Heart right ventricle (tissue), 16 donors: Measurements from ENCODE around the gene MYLK3. TPM values are rescaled to one million over a fixed set of nuclear protein-coding genes. Genes with fewer than 3 reads are reported as not detected.

Experiments used
- ATAC-seq, 8 donors: fragments of 200-7000 bp; cut with Tn5 transposase; one replicate each; pipeline ENCODE4 v1.9.1; 2020; ENCODE audit warnings: mild to moderate bottlenecking in 8 of 8, moderate library complexity in 8 of 8, moderate number of reproducible peaks in 1 of 8
- DNase-seq, 2 donors: peaks; one replicate each; pipeline ENCODE4 v3.0.0-alpha.2; 2020
- H3K27ac ChIP-seq, 10 donors: fragments of 200-600 bp; sonication (generic) in 2 of 10; one replicate each; pipeline versions ENCODE4 v1.5.0 to v1.8.0; 2020 to 2022; ENCODE audit warnings: mild to moderate bottlenecking in 3 of 10
- H3K27me3 ChIP-seq, 7 donors: fragments of 200-600 bp; one replicate each; pipeline ENCODE4 v1.8.0; 2021 to 2022; ENCODE audit warnings: mild to moderate bottlenecking in 2 of 7
- H3K36me3 ChIP-seq, 9 donors: fragments of 200-600 bp; sonication (generic) in 1 of 9; one replicate each; pipeline versions ENCODE4 v1.5.0 to v1.8.0; 2020 to 2022; ENCODE audit warnings: mild to moderate bottlenecking in 2 of 9
- H3K4me1 ChIP-seq, 9 donors: fragments of 200-600 bp; sonication (generic) in 1 of 9; one replicate each; pipeline versions ENCODE4 v1.5.0 to v1.8.0; 2020 to 2022; ENCODE audit warnings: mild to moderate bottlenecking in 4 of 9
- H3K4me3 ChIP-seq, 10 donors: fragments of 200-600 bp; sonication (generic) in 2 of 10; one replicate each; pipeline versions ENCODE4 v1.5.0 to v1.8.0; 2020 to 2022; ENCODE audit warnings: mild to moderate bottlenecking in 7 of 10, moderate library complexity in 2 of 10
- H3K9me3 ChIP-seq, 11 donors: fragments of 200-600 bp in 10 of 11; sonication (generic) in 2 of 11; one replicate each; pipeline versions ENCODE4 v1.5.0 to v1.8.0; 2013 to 2022; ENCODE audit warnings: mild to moderate bottlenecking in 2 of 11, control low read depth in 1 of 11, moderate library complexity in 1 of 11
- WGBS, 2 donors: extraction: QIAGEN DNeasy Blood & Tissue Kit; methylation state at CpG; one replicate each; pipeline ENCODE4 v1.1.7; 2013; ENCODE audit warnings: inconsistent platforms in 1 of 2; 5-methylcytosine and 5-hydroxymethylcytosine counted together
- intact Hi-C, 10 donors: fragments of 100-400 bp; cut with DNase I; formaldehyde crosslinking; loops; one replicate each; pipeline versions ENCODE4 v1.11.1 to v1.14.2; 2022
- polyA plus RNA-seq, 2 donors: library from polyadenylated mRNA; stranded (reverse); fragments of 200-250 nt; gene quantifications; one replicate each; pipeline ENCODE4 v1.2.3, GENCODE V29; 2013
- total RNA-seq, 10 donors: library from RNA; stranded (reverse); fragmentation: NEBNext Ultra II Directional in 3 of 10; extraction: Animal tissue kit (Norgen Biotek cat#: 25700) in 3 of 10; gene quantifications; one replicate each; pipeline versions ENCODE4 v1.2.1 to v1.2.4, GENCODE V29; 2021 to 2023
- TF ChIP-seq, protein P1 (sequence below), 9 donors: fragments of 200-600 bp; sonication (generic) in 2 of 9; IDR thresholded peaks; one replicate each; pipeline versions ENCODE4 v1.5.0 to v1.8.0; 2021 to 2022; ENCODE audit warnings: antibody characterized with exemption in 9 of 9, mild to moderate bottlenecking in 5 of 9, moderate library complexity in 1 of 9
- donor health status: Arrhythmogenic right ventricular cardiomyopathy.
- donor health status: ischemic (EF 13 %, LVEDD 7.1; RV severe dilation, severe dysfunction).
- donor health status: healthy with polysubstance abuse.
- donor health status: DM: no; HTN: yes; CAD: no.
- donor health status: DM: no; HTN: no; CAD: no.
- donor health status: ischemic (EF 25% LVEDD 6.9; RV normal size, moderate dysfunction).
- donor health status: ischemic (EF 25% LVEDD 5.7; RV mildly dilated, moderate dysfunction).
- donor health status: healthy.
- donor health status: DM: yes; HTN: yes; CAD: no.
- donor health status: Ischemic cardiomyopathy.
- donor health status: ischemic (EF 35%, LVEDD 5.7; RV mildly dilated, moderate dysfunction).
- donor health status: nonischemic (EF 11% LVEDD 7.7; RV severe dilation, severe dysfunction).
- donor health status: DM: yes; HTN: yes; CAD: no.
- donor health status: PGD.
- donor health status: ischemic (EF 29% LVEDD 5.4; RV normal size, mild dysfunction).
- donor health status: nonischemic (EF 23%, LVEDD 6.1; RV moderate dilation, normal function).

MYLK3 gene
- total and polyA plus RNA-seq, 12 donors = 63.5 to 458 (median 256) TPM

DNA sequence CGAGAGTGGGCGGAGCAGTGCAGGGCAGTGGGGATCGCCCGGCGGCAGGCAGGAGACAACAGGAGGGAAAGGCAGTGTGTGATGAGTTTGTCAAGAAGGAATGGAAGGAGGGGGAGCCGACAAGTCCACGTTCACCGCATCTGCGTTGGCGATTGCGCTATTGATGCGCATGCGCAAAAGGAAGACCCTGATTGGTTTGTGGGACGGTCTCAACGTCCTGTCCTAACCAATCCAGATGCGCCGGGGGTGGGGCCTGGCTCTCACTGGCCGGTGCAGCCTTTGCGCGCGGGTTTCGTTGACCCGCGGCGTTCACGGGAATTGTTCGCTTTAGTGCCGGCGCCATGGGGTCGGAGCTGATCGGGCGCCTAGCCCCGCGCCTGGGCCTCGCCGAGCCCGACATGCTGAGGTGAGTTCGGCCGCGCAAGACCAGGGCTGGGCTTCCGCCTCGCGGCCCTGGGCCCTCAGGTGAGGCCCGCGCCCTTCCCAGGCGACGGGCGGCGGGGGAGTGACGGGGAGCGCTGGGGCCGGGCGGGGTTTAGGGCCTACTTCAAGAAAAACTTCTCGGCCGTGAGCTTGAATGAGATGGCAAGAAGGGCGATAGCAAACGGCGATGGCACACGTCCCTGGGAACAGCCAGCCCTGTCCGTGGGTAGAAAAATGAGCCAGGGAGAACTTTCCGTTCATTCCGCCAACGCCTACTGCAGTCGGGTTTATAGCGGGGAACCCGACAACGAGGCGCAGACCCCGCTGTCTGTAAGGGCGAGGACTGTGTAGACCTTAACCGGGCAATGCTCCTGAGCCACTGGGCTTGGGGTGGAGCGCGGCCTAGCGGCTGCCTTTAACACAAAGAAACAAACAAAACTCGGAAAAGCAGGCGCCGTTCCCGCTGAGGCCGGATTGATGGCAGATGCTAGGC, 58.5 kb downstream of the MYLK3 start, which contains the start of gene ORC6:
ORC6 (plus strand) TSS at position 295 of the 916 bp plus-strand sequence; CDS start at position 342, 47 bp downstream.
- TF ChIP-seq, protein P1, sequence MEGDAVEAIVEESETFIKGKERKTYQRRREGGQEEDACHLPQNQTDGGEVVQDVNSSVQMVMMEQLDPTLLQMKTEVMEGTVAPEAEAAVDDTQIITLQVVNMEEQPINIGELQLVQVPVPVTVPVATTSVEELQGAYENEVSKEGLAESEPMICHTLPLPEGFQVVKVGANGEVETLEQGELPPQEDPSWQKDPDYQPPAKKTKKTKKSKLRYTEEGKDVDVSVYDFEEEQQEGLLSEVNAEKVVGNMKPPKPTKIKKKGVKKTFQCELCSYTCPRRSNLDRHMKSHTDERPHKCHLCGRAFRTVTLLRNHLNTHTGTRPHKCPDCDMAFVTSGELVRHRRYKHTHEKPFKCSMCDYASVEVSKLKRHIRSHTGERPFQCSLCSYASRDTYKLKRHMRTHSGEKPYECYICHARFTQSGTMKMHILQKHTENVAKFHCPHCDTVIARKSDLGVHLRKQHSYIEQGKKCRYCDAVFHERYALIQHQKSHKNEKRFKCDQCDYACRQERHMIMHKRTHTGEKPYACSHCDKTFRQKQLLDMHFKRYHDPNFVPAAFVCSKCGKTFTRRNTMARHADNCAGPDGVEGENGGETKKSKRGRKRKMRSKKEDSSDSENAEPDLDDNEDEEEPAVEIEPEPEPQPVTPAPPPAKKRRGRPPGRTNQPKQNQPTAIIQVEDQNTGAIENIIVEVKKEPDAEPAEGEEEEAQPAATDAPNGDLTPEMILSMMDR (IDR thresholded peaks at IDR 0.05) = peak in 5 of 9 donors; percentile 27 to 52 (median 44)
- Histone ChIP-seq H3K4me1 (peaks cover 9 to 54% (median 45%) of the 10 kb centered on the region in 9 donors), H3K27me3 (no peaks in the 10 kb centered on the region), H3K4me3 (peak within 1 kb of the TSS; percentile 70 to 94 (median 86)), H3K27ac (peak within 1 kb of the TSS; percentile 64 to 95 (median 90)), H3K9me3 (no peaks in the 10 kb centered on the region), H3K36me3 (no peaks in the 10 kb centered on the region)
- intact Hi-C loops = loop anchor here in 6 of 10 donors (2.0 to 10.0 kb wide), 5 partner anchors 53 to 143 kb away; partner anchors contain the start of genes C16orf87 (in 2 of the 6) and MYLK3 (in 1 of the 6)
- ATAC-seq = peak; percentile 89 to 95 (median 92)
- DNase-seq = peak; percentile 97 to 98
- WGBS, 2 donors = 0% methylated on average over 79 of the region's 79 CpGs

DNA sequence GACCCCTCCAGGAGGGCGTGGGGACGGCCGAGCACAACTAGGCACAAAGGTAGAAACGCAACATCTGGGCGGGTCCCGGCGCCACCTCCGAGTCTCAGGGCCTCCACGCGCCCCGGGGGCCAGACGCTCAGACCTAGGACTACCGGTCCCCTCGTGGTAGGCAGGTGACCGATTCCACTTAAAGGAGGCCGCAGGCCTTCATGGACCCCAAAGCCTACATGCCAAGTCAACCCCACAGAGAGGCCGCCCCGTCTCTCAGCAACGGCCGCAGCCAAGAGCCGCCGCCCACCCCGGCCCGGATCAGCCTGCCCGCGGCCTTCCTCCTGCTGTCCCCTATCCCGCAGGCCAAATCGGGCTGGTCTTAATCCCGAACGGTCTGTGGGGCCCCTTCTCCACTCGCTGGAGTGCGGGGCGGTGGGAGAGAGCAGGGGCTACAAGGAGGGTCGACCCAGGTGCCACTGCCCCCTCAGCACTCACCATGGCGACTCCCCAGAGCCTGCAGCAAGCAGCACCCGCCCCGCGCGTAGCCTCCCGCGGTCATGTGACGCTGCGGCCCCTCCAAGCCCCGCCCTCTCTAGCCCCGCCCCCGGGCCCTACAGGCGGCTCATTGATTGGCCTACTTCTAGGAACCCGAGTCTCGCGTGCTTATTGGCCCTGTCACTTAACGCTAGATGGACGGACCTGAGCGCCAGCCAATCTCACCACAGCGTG, 59.3 kb downstream of the MYLK3 start, which contains the start of gene VPS35:
VPS35 (minus strand) TSS at position 525 of the 711 bp plus-strand sequence; CDS start at position 480, 45 bp downstream.
- intact Hi-C loops = loop anchor here in 5 of 10 donors (2.0 to 5.0 kb wide), 3 partner anchors 54 to 143 kb away; partner anchors contain the start of gene C16orf87 (in 2 of the 5)
- peaks cover 9 to 60% (median 51%) of the 10 kb centered on the region in 9 donors for H3K4me1 ChIP-seq
- peak within 1 kb of the TSS; percentile 70 to 94 (median 86) for H3K4me3 ChIP-seq
- DNase-seq (peak; percentile 99 to 100), ATAC-seq (peak; percentile 96 to 99 (median 97))
- no peaks in the 10 kb centered on the region for H3K36me3 ChIP-seq
- 0 to 1% methylated on average over 53 to 54 of the region's 54 CpGs for WGBS, 2 donors
- TF ChIP-seq, protein P1 (IDR thresholded peaks at IDR 0.05) = peak in 2 of 9 donors; percentile 14 to 24
- no peaks in the 10 kb centered on the region for H3K9me3 ChIP-seq
- peak within 1 kb of the TSS; percentile 64 to 95 (median 90) for H3K27ac ChIP-seq
- no peaks in the 10 kb centered on the region for H3K27me3 ChIP-seq

DNA sequence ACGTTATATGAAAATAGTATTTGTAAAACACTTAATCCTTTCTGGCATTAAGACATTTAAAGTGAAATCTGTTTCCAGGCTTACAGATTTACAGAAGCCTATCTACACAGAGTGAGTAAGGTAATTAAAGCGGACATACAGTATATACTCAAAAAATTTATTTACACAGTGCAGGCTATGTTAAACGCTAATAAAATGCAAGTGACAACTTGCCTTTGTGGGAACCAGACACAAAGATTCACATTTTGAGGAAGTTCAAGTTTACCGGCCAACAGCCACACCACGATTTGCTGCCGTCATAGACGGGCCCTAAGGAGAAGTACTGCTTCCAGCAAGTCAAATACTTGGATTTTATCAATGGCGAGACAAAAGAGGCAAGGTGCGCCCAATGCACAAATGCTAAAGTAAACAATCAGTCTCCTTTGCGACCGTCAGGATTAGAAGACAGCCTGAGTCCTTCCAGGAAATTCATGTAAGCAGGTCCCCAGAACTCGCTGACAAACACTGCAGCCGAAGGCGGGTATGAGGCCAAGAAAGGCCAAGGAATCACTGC, 60.0 kb downstream of the MYLK3 start:
- intact Hi-C loops = loop anchor here in 5 of 10 donors (2.0 to 5.0 kb wide), 3 partner anchors 55 to 144 kb away; partner anchors contain the start of gene C16orf87 (in 2 of the 5)
- 4 to 5% methylated on average over 14 of the region's 14 CpGs for WGBS, 2 donors
- DNase-seq = peak in 1 of 2 donors; percentile 31
- Histone ChIP-seq H3K27ac (peak overlapping the region in 9 of 10 donors; percentile 69 to 95 (median 91)), H3K36me3 (peaks cover 0 to 3% (median 0%) of the 10 kb centered on the region in 9 donors), H3K9me3 (no peaks in the 10 kb centered on the region), H3K4me3 (peak overlapping the region; percentile 70 to 94 (median 86)), H3K4me1 (peaks cover 9 to 63% (median 57%) of the 10 kb centered on the region in 9 donors), H3K27me3 (no peaks in the 10 kb centered on the region)
- TF ChIP-seq, protein P1 (IDR thresholded peaks at IDR 0.05) = peak in 1 of 9 donors; percentile 13
- peak in 2 of 8 donors; percentile 0 to 1 for ATAC-seq
